T-helper 17 cell (primary cell): Measurements from ENCODE around the gene SAV1. TPM values are rescaled to one million over a fixed set of nuclear protein-coding genes. Genes with fewer than 3 reads are reported as not detected.
A peak's percentile ranks its signal among the peaks of the same experiment; 100 is the strongest.
"Not testable (repeated sequence)": the region's sequence is repeated elsewhere in the genome, so short reads cannot be mapped to it uniquely, and the experiment has no call there.

Experiments used
- ATAC-seq: fragments of 150-1000 bp; cut with Tn5 transposase; 2 replicates; pipeline ENCODE4 v1.10.0; 2021; ENCODE audit warnings: mild to moderate bottlenecking, moderate library complexity
- DNase-seq, 3 donors: peaks; one replicate each; pipeline versions ENCODE4 v3.0.0 to v3.0.0-alpha.2; 2020 to 2021
- H3K9me3 ChIP-seq: one replicate; pipeline ENCODE4 v1.7.0; 2013; ENCODE audit warnings: low read length, mild to moderate bottlenecking; ENCODE audit not compliant: control insufficient read depth, poor library complexity, severe bottlenecking
- H3K27ac Mint-ChIP-seq: one replicate; pipeline ENCODE4 v1.8.0; 2022; ENCODE audit warnings: mild to moderate bottlenecking, moderate library complexity, mixed read lengths
- H3K27me3 Mint-ChIP-seq: one replicate; pipeline ENCODE4 v1.8.0; 2022; ENCODE audit warnings: mixed read lengths
- H3K36me3 Mint-ChIP-seq: one replicate; pipeline ENCODE4 v1.8.0; 2022; ENCODE audit warnings: low read depth, mixed read lengths
- H3K4me1 Mint-ChIP-seq: one replicate; pipeline ENCODE4 v1.8.0; 2022; ENCODE audit warnings: mild to moderate bottlenecking, mixed read lengths
- H3K4me3 Mint-ChIP-seq: one replicate; pipeline ENCODE4 v1.8.0; 2022; ENCODE audit warnings: mild to moderate bottlenecking, moderate library complexity, mixed read lengths
- total RNA-seq, 4 donors: library from RNA in 2 of 4; stranded (reverse) in 2 of 4; gene quantifications; one replicate each; pipeline ENCODE4 v1.2.3 and lab custom pipeline; 2022 to 2026

The SAV1 gene
- total RNA-seq = 10 to 100 TPM in 1 of 2 donors, 1 to 10 TPM in 1; 8.1 to 18.5 TPM
- 9.3 to 13.4 reads per million in 2 donors for total RNA-seq (lab: John Stamatoyannopoulos, UW)

GRCh38 chr14:50667996-50668825, at the start of gene SAV1:
SAV1 (minus strand) TSS chr14:50668306; CDS start chr14:50667967, 339 bp downstream.
- Mint-ChIP-seq H3K36me3 (peaks cover 6% of the 10 kb centered on the region), H3K27ac (peak within 1 kb of the TSS; percentile 85), H3K27me3 (no peaks in the 10 kb centered on the region), H3K4me1 (peaks cover 13% of the 10 kb centered on the region), H3K4me3 (no peak within 1 kb of the TSS)
- no peaks in the 10 kb centered on the region for H3K9me3 ChIP-seq
- DNase-seq (peak; percentile 17 to 39 (median 29)), ATAC-seq (peak; percentile 66)

- H3K27me3 Mint-ChIP-seq = no peaks in the 10 kb centered on the region
- no peaks in the 10 kb centered on the region for H3K9me3 ChIP-seq
- H3K36me3 Mint-ChIP-seq = no peaks in the 10 kb centered on the region
- no peak overlapping the region for H3K27ac Mint-ChIP-seq
- DNase-seq (no peak), ATAC-seq (no peak)
- no peak overlapping the region for H3K4me3 Mint-ChIP-seq
- H3K4me1 Mint-ChIP-seq = no peaks in the 10 kb centered on the region
Observed at GRCh38 chr14:50717811-50718210, 49.7 kb upstream of the SAV1 start.

- Mint-ChIP-seq H3K27me3 (peaks cover 5% of the 10 kb centered on the region), H3K36me3 (no peaks in the 10 kb centered on the region), H3K4me1 (no peaks in the 10 kb centered on the region), H3K27ac (no peak overlapping the region), H3K4me3 (no peak overlapping the region)
- DNase-seq (no peak), ATAC-seq (peak; percentile 76)
- H3K9me3 ChIP-seq = no peaks in the 10 kb centered on the region
Observed at GRCh38 chr14:50714450-50715073, 46.5 kb upstream of the SAV1 start.

GRCh38 chr14:50711043-50711442, 42.9 kb upstream of the SAV1 start:
- H3K9me3 ChIP-seq = no peaks in the 10 kb centered on the region
- Mint-ChIP-seq H3K36me3 (no peaks in the 10 kb centered on the region), H3K27me3 (peaks cover 5% of the 10 kb centered on the region), H3K27ac (no peak overlapping the region), H3K4me1 (no peaks in the 10 kb centered on the region), H3K4me3 (no peak overlapping the region)
- no peak for ATAC-seq
- no peak for DNase-seq

GRCh38 chr14:50705026-50705593, 37.0 kb upstream of the SAV1 start:
- DNase-seq (no peak), ATAC-seq (no peak)
- H3K9me3 ChIP-seq = no peaks in the 10 kb centered on the region
- peaks cover 11% of the 10 kb centered on the region for H3K27me3 Mint-ChIP-seq
- no peaks in the 10 kb centered on the region for H3K4me1 Mint-ChIP-seq
- H3K4me3 Mint-ChIP-seq = no peak overlapping the region
- H3K27ac Mint-ChIP-seq = no peak overlapping the region
- no peaks in the 10 kb centered on the region for H3K36me3 Mint-ChIP-seq

- no peak overlapping the region for H3K27ac Mint-ChIP-seq
Observed at GRCh38 chr14:50704454-50705010, 36.4 kb upstream of the SAV1 start.

GRCh38 chr14:50697659-50698290, 29.7 kb upstream of the SAV1 start:
- H3K9me3 ChIP-seq = no peaks in the 10 kb centered on the region
- H3K4me3 Mint-ChIP-seq = no peak overlapping the region
- H3K36me3 Mint-ChIP-seq = no peaks in the 10 kb centered on the region
- peaks cover 24% of the 10 kb centered on the region for H3K27me3 Mint-ChIP-seq
- no peak overlapping the region for H3K27ac Mint-ChIP-seq
- DNase-seq = no peak
- no peak for ATAC-seq
- no peaks in the 10 kb centered on the region for H3K4me1 Mint-ChIP-seq

More at GRCh38 chr14:50704454-50705010, 36.4 kb upstream of the SAV1 start:
- no peaks in the 10 kb centered on the region for H3K4me1 Mint-ChIP-seq
- no peaks in the 10 kb centered on the region for H3K9me3 ChIP-seq
- H3K36me3 Mint-ChIP-seq = no peaks in the 10 kb centered on the region
- H3K27me3 Mint-ChIP-seq = peaks cover 11% of the 10 kb centered on the region
- H3K4me3 Mint-ChIP-seq = no peak overlapping the region
- DNase-seq = no peak
- no peak for ATAC-seq

GRCh38 chr14:50694260-50694659, 26.2 kb upstream of the SAV1 start:
- H3K4me1 Mint-ChIP-seq, ATAC-seq, DNase-seq, H3K27ac Mint-ChIP-seq, H3K4me3 Mint-ChIP-seq, H3K36me3 Mint-ChIP-seq, H3K9me3 ChIP-seq: not testable (repeated sequence)
- peaks cover 10% of the 10 kb centered on the region for H3K27me3 Mint-ChIP-seq

GRCh38 chr14:50688875-50689274, 20.8 kb upstream of the SAV1 start:
- H3K27ac Mint-ChIP-seq = no peak overlapping the region
- H3K36me3 Mint-ChIP-seq = no peaks in the 10 kb centered on the region
- no peaks in the 10 kb centered on the region for H3K4me1 Mint-ChIP-seq
- DNase-seq = no peak
- H3K9me3 ChIP-seq = no peaks in the 10 kb centered on the region
- H3K4me3 Mint-ChIP-seq = no peak overlapping the region
- H3K27me3 Mint-ChIP-seq = no peaks in the 10 kb centered on the region
- ATAC-seq = no peak

GRCh38 chr14:50679674-50680073, 11.6 kb upstream of the SAV1 start:
- no peak for DNase-seq
- H3K9me3 ChIP-seq = no peaks in the 10 kb centered on the region
- H3K36me3 Mint-ChIP-seq = peaks cover 2% of the 10 kb centered on the region
- H3K4me3 Mint-ChIP-seq = no peak overlapping the region
- H3K27ac Mint-ChIP-seq = no peak overlapping the region
- H3K27me3 Mint-ChIP-seq = no peaks in the 10 kb centered on the region
- no peak for ATAC-seq
- H3K4me1 Mint-ChIP-seq = peaks cover 6% of the 10 kb centered on the region

GRCh38 chr14:50678163-50678562, 10.1 kb upstream of the SAV1 start:
- H3K27ac Mint-ChIP-seq = peak overlapping the region; percentile 56
- no peak for ATAC-seq
- H3K9me3 ChIP-seq = no peaks in the 10 kb centered on the region

GRCh38 chr14:50677527-50678063, 9.5 kb upstream of the SAV1 start:
- peak overlapping the region; percentile 56 for H3K27ac Mint-ChIP-seq
- H3K4me3 Mint-ChIP-seq = no peak overlapping the region
- H3K4me1 Mint-ChIP-seq = peaks cover 6% of the 10 kb centered on the region
- H3K9me3 ChIP-seq = no peaks in the 10 kb centered on the region
- H3K36me3 Mint-ChIP-seq = peaks cover 2% of the 10 kb centered on the region
- ATAC-seq = peak; percentile 61
- H3K27me3 Mint-ChIP-seq = no peaks in the 10 kb centered on the region
- DNase-seq = no peak

More at GRCh38 chr14:50678163-50678562, 10.1 kb upstream of the SAV1 start:
- no peak for DNase-seq
- H3K27me3 Mint-ChIP-seq = no peaks in the 10 kb centered on the region
- H3K4me3 Mint-ChIP-seq = no peak overlapping the region
- peaks cover 6% of the 10 kb centered on the region for H3K4me1 Mint-ChIP-seq
- peaks cover 2% of the 10 kb centered on the region for H3K36me3 Mint-ChIP-seq
